Smooth muscle cell of the coronary artery (primary cell): ENCODE measurements around the gene TMEM255A. TPM values are rescaled to one million over a fixed set of nuclear protein-coding genes. Genes with fewer than 3 reads are reported as not detected.

Source experiments
- total RNA-seq: library from RNA; depleted of rRNA; stranded (reverse); fragments of >200 nt; gene quantifications from 2 replicates; pipeline ENCODE4 v1.2.3, GENCODE V29; 2014; ENCODE audit warnings: low replicate concordance

Gene TMEM255A
- not detected in 2 replicates for total RNA-seq

GRCh38 chrX:120310861-120311726 is at the start of gene TMEM255A:
Gene TMEM255A (minus strand): TSS chrX:120311461. CDS start chrX:120311309, 152 bp downstream.

GRCh38 chrX:120250522-120251271 is 60.6 kb downstream of the TMEM255A start, which contains the start of gene ZBTB33:
Gene ZBTB33 (plus strand): TSS chrX:120250812. CDS start chrX:120253416, 2,604 bp downstream.

Other genes with a start within 250 kb of the TMEM255A start
- gene RHOXF2B, start 233.8 kb downstream of the TMEM255A start, total RNA-seq, result under 0.01 TPM in 1 of 2 replicates, not detected in the other
- gene RHOXF1, start 195.5 kb downstream of the TMEM255A start, total RNA-seq, result not detected in 2 replicates
- not detected in 2 replicates for gene RHOXF2, start 152.8 kb downstream of the TMEM255A start, total RNA-seq
- 6.1 and 9.5 TPM in 2 replicates for gene ZBTB33, start 60.6 kb downstream of the TMEM255A start, total RNA-seq
- gene ATP1B4, start 50.6 kb upstream of the TMEM255A start, total RNA-seq, result not detected in 2 replicates
- 125 and 194 TPM in 2 replicates for gene LAMP2, start 157.8 kb upstream of the TMEM255A start, total RNA-seq
- 10.1 and 22.5 TPM in 2 replicates for gene CUL4B, start 249.5 kb upstream of the TMEM255A start, total RNA-seq